Osteoblast (primary cell): ENCODE results near the gene PM20D2. TPM values are rescaled to one million over a fixed set of nuclear protein-coding genes. Genes with fewer than 3 reads are reported as not detected.

Experiments
- DNase-seq: peaks from one replicate; pipeline ENCODE4 v3.0.0; 2011; ENCODE audit warnings: low spot score, mixed read lengths; ENCODE audit not compliant: insufficient read length; ENCODE audit errors: missing footprints
- H2AFZ ChIP-seq: 2 replicates; pipeline ENCODE4 v1.6.0; 2011; ENCODE audit warnings: mild to moderate bottlenecking, low read length
- H3K27ac ChIP-seq: 2 replicates; pipeline ENCODE4 v1.5.1; 2011; ENCODE audit warnings: mild to moderate bottlenecking, low read depth, low read length, moderate library complexity
- H3K27me3 ChIP-seq: 2 replicates; pipeline ENCODE4 v1.6.0; 2012; ENCODE audit warnings: mild to moderate bottlenecking, control low read depth, inconsistent platforms, low read length, moderate library complexity; ENCODE audit not compliant: insufficient read depth
- H3K36me3 ChIP-seq: 2 replicates; pipeline ENCODE4 v1.5.1; 2011; ENCODE audit warnings: mild to moderate bottlenecking, low read length, control low read depth, moderate library complexity; ENCODE audit not compliant: insufficient read depth
- H3K4me1 ChIP-seq: 2 replicates; pipeline ENCODE4 v1.5.1; 2011; ENCODE audit warnings: mild to moderate bottlenecking, low read length, control low read depth, moderate library complexity; ENCODE audit not compliant: insufficient read depth
- H3K4me2 ChIP-seq: 2 replicates; pipeline ENCODE4 v1.6.0; 2011; ENCODE audit warnings: mild to moderate bottlenecking, low read length; ENCODE audit not compliant: insufficient read depth
- H3K4me3 ChIP-seq: fragments of 200-600 bp; sonication (generic); 3 replicates; pipeline ENCODE4 v1.5.1; 2012; ENCODE audit warnings: mild to moderate bottlenecking, low read length, inconsistent platforms; ENCODE audit not compliant: insufficient read depth
- H3K79me2 ChIP-seq: 2 replicates; pipeline ENCODE4 v1.6.0; 2012; ENCODE audit warnings: mild to moderate bottlenecking, low read length, control low read depth, inconsistent platforms; ENCODE audit not compliant: insufficient read depth
- H3K9me3 ChIP-seq: 2 replicates; pipeline ENCODE4 v1.5.1; 2011; ENCODE audit warnings: low read depth, low read length, control low read depth
- H4K20me1 ChIP-seq: 2 replicates; pipeline ENCODE4 v1.6.0; 2012; ENCODE audit warnings: mild to moderate bottlenecking, low read length, control low read depth; ENCODE audit not compliant: insufficient read depth
- CTCF ChIP-seq: IDR thresholded peaks from 2 replicates; pipeline ENCODE4 v1.5.1; 2011; ENCODE audit warnings: mild to moderate bottlenecking, low read depth, low read length, moderate library complexity; ENCODE audit errors: extremely low read depth
- total RNA-seq: library from RNA; depleted of rRNA; stranded (reverse); fragments of >200 nt; gene quantifications from 2 replicates; pipeline ENCODE4 v1.2.3, GENCODE V29; 2012

PM20D2 gene
- total RNA-seq, 1 donor = 2.9 TPM

DNA sequence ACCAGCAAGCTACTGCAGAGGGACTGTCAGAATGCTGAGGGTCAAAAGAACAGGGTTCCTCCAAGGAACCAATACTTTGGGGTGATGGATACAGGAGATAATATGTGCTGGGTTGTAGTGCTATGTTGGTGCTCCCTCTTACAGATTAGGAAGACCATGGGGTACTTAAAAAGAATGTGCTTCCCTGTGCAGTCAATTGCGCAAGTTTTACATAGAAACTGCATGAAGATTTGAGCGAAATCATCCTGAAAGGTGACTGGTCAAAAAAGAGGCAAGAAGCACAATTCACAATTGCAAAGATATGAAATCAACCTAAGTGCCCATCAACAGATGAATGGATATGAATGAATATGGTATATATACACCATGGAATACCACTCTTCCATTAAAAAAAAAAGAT is 37.4 kb downstream of the PM20D2 start:
- no peak overlapping the region for H3K4me2 ChIP-seq
- no peak for DNase-seq
- H3K9me3 ChIP-seq = no peaks in the 10 kb centered on the region
- no peaks in the 10 kb centered on the region for H3K4me1 ChIP-seq
- no peak overlapping the region for H3K27ac ChIP-seq
- no peak overlapping the region for H3K4me3 ChIP-seq
- TF ChIP-seq CTCF = no peak
- H3K27me3 ChIP-seq = no peaks in the 10 kb centered on the region
- H4K20me1 ChIP-seq = no peaks in the 10 kb centered on the region
- no peaks in the 10 kb centered on the region for H3K79me2 ChIP-seq
- no peak overlapping the region for H2AFZ ChIP-seq
- H3K36me3 ChIP-seq = no peaks in the 10 kb centered on the region

DNA sequence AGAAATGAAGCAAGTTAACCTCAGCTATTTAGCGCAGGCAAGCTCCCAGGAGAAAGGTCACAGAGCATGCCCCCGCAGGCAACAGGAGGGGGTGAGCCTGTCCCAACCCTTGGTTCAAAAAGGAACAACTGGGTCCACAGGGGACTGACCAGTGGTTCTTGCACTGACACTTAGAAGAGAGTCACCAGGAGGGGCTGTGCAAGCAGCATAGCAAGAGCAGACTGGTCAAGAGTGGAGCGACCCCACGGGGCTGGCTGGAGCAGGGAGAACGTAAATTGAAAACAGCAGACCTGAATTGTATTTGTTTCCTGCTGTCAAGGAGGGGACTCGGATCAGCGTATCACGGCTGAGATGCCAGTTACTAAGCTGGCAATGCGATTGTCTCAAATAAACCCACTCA is 38.5 kb downstream of the PM20D2 start:
- Histone ChIP-seq H3K9me3 (no peaks in the 10 kb centered on the region), H2AFZ (no peak overlapping the region), H3K36me3 (no peaks in the 10 kb centered on the region), H3K27me3 (no peaks in the 10 kb centered on the region), H4K20me1 (no peaks in the 10 kb centered on the region), H3K79me2 (no peaks in the 10 kb centered on the region), H3K4me3 (no peak overlapping the region), H3K4me2 (no peak overlapping the region), H3K27ac (no peak overlapping the region), H3K4me1 (no peaks in the 10 kb centered on the region)
- no peak for DNase-seq
- no peak for TF ChIP-seq CTCF

DNA sequence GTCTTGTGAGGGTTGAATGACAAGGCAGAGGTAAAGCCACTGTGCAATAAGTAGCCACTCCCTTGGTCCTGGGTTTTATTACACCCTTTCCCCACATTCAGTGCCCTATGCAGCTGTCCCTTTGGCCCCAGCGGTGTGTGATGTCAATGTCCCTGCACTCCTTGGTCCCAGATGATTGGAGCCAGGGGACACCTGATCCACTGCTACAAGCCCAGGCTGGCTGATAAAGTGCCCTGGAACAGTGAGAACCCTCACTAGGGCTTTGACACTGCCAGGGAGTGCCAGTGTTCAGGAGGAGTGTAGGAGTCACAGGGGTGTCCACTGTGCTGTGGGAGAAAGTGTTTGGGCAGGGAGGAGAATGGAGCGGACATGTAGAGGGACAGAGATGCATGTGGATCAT is 40.9 kb downstream of the PM20D2 start:
- no peaks in the 10 kb centered on the region for H3K9me3 ChIP-seq
- no peak overlapping the region for H3K27ac ChIP-seq
- no peak overlapping the region for H3K4me3 ChIP-seq
- no peaks in the 10 kb centered on the region for H3K27me3 ChIP-seq
- no peak overlapping the region for H2AFZ ChIP-seq
- H3K36me3 ChIP-seq = no peaks in the 10 kb centered on the region
- H3K4me2 ChIP-seq = no peak overlapping the region
- TF ChIP-seq CTCF = no peak
- no peak for DNase-seq
- H3K4me1 ChIP-seq = no peaks in the 10 kb centered on the region
- H4K20me1 ChIP-seq = no peaks in the 10 kb centered on the region
- no peaks in the 10 kb centered on the region for H3K79me2 ChIP-seq

- Histone ChIP-seq H3K27me3 (no peaks in the 10 kb centered on the region), H3K4me3 (no peak overlapping the region), H3K79me2 (no peaks in the 10 kb centered on the region), H3K4me1 (no peaks in the 10 kb centered on the region), H3K27ac (no peak overlapping the region), H2AFZ (no peak overlapping the region), H3K9me3 (no peaks in the 10 kb centered on the region), H4K20me1 (no peaks in the 10 kb centered on the region), H3K4me2 (no peak overlapping the region), H3K36me3 (no peaks in the 10 kb centered on the region)
- TF ChIP-seq CTCF = no peak
- DNase-seq = no peak
Observed at GRCh38 chr6:89187504-89187903, 41.6 kb downstream of the PM20D2 start.
